GM13976 (cell line): ENCODE measurements around the gene DIPK1B.

ENCODE experiments used
- DNase-seq: peaks from one replicate; pipeline ENCODE4 v3.0.0; 2012; ENCODE audit warnings: low spot score
- CTCF ChIP-seq: IDR thresholded peaks from 2 replicates; pipeline ENCODE4 v1.5.1; 2012; ENCODE audit warnings: borderline replicate concordance, mild to moderate bottlenecking; ENCODE audit not compliant: insufficient read depth; ENCODE audit errors: extremely low read depth, missing control alignments, control extremely low read depth
- in situ Hi-C: fragments of 300-500 bp; cut with MboI; formaldehyde crosslinking; loops from one replicate; pipeline ENCODE4 v1.12.0; 2022; ENCODE audit warnings: low sequenced_read_pairs, mixed read lengths, inconsistent platforms; ENCODE audit not compliant: unreplicated experiment

DIPK1B gene

GRCh38 chr9:136692185-136693134 is 19.9 kb upstream of the DIPK1B start:
- no peak for TF ChIP-seq CTCF
- in situ Hi-C loops: no loop called here
- DNase-seq: no peak

GRCh38 chr9:136693135-136693489 is 19.3 kb upstream of the DIPK1B start:
- in situ Hi-C loops: no loop called here
- no peak for DNase-seq
- TF ChIP-seq CTCF: no peak

GRCh38 chr9:136693490-136694162 is 18.7 kb upstream of the DIPK1B start:
- TF ChIP-seq CTCF: no peak
- DNase-seq: no peak
- in situ Hi-C loops: no loop called here

- peak; percentile 53 for TF ChIP-seq CTCF
- in situ Hi-C loops: no loop called here
- DNase-seq: peak; percentile 82
These were observed 18.1 kb upstream of the DIPK1B start for GRCh38 chr9:136694163-136694871.

- DNase-seq: no peak
- no peak for TF ChIP-seq CTCF
- in situ Hi-C loops: no loop called here
These were observed 17.5 kb upstream of the DIPK1B start for GRCh38 chr9:136694872-136695247.

GRCh38 chr9:136695435-136695895 is 16.9 kb upstream of the DIPK1B start:
- no peak for DNase-seq
- in situ Hi-C loops: no loop called here
- no peak for TF ChIP-seq CTCF
